Spleen (tissue), 11 donors: ENCODE results near the gene NINJ1. TPM values are rescaled to one million over a fixed set of nuclear protein-coding genes. Genes with fewer than 3 reads are reported as not detected.

ENCODE experiments used
- DNase-seq: peaks from one replicate; pipeline ENCODE4 v3.0.0-alpha.2; 2020
- H3K27ac ChIP-seq, 8 donors: fragments of 200-600 bp; sonication (generic) in 7 of 8; 1 replicate in 4 of 8; 2 replicates in 4 of 8; pipeline versions ENCODE4 v1.5.0 to v1.8.0; 2016 to 2021; ENCODE audit warnings: inconsistent platforms in 4 of 8, mild to moderate bottlenecking in 4 of 8, moderate library complexity in 1 of 8
- H3K27me3 ChIP-seq, 7 donors: fragments of 200-600 bp; sonication (generic) in 6 of 7; replicated peaks in 1 of 7; 1 replicate in 4 of 7; 2 replicates in 3 of 7; pipeline versions ENCODE4 v1.5.0 to v1.8.0; 2016 to 2021; ENCODE audit warnings: inconsistent platforms in 3 of 7, mild to moderate bottlenecking in 1 of 7
- H3K36me3 ChIP-seq, 6 donors: fragments of 200-600 bp; sonication (generic) in 5 of 6; 1 replicate in 4 of 6; 2 replicates in 2 of 6; pipeline versions ENCODE4 v1.5.0 to v1.8.0; 2016 to 2021; ENCODE audit warnings: inconsistent platforms in 2 of 6
- H3K4me1 ChIP-seq, 6 donors: fragments of 200-600 bp; sonication (generic) in 5 of 6; 1 replicate in 3 of 6; 2 replicates in 3 of 6; pipeline versions ENCODE4 v1.5.0 to v1.8.0; 2016 to 2021; ENCODE audit warnings: inconsistent platforms in 3 of 6
- H3K4me3 ChIP-seq, 8 donors: fragments of 200-600 bp; sonication (generic) in 7 of 8; 1 replicate in 4 of 8; 2 replicates in 4 of 8; pipeline versions ENCODE4 v1.5.0 to v1.8.0; 2016 to 2021; ENCODE audit warnings: inconsistent platforms in 4 of 8, mild to moderate bottlenecking in 4 of 8, moderate library complexity in 2 of 8
- H3K9me3 ChIP-seq, 8 donors: fragments of 200-600 bp; sonication (generic) in 7 of 8; 1 replicate in 4 of 8; 2 replicates in 4 of 8; pipeline versions ENCODE4 v1.5.0 to v1.8.0; 2016 to 2021; ENCODE audit warnings: inconsistent platforms in 4 of 8
- CTCF ChIP-seq, 11 experiments: fragments of 200-600 bp in 7 of 11; fragments of 450-650 bp in 4 of 11; sonication (generic) in 4 of 11; IDR thresholded peaks in 8 of 11; conservative IDR thresholded peaks in 3 of 11; 1 replicate in 7 of 11; 2 replicates in 4 of 11; pipeline versions ENCODE4 v1.4.0 to v1.8.0; 2016 to 2021; ENCODE audit warnings: antibody characterized with exemption in 11 of 11, inconsistent platforms in 4 of 11, mild to moderate bottlenecking in 1 of 11
- POLR2A ChIP-seq, 3 donors: fragments of 450-650 bp; IDR thresholded peaks; one replicate each; pipeline ENCODE4 v1.5.1; 2017; ENCODE audit warnings: antibody characterized with exemption in 3 of 3, mild to moderate bottlenecking in 1 of 3
- POLR2AphosphoS5 ChIP-seq, 3 donors: sonication (generic); formaldehyde crosslinking; IDR thresholded peaks; one replicate each; pipeline ENCODE4 v1.5.1; 2017; ENCODE audit warnings: antibody characterized with exemption in 3 of 3
- WGBS, 5 donors: extraction: QIAGEN DNeasy Blood & Tissue Kit in 3 of 5; methylation state at CpG; one replicate each; pipeline versions ENCODE4 v1.1.5 to v1.1.7; 2013 to 2018; 5-methylcytosine and 5-hydroxymethylcytosine counted together
- intact Hi-C: fragments of 100-400 bp; cut with DNase I; formaldehyde crosslinking; loops from one replicate; pipeline ENCODE4 v1.15.0; 2023; ENCODE audit warnings: low total_unique reads
- polyA plus RNA-seq, 3 donors: library from polyadenylated mRNA; stranded (reverse); fragments of 200-250 nt; gene quantifications; one replicate each; pipeline ENCODE4 v1.2.1, GENCODE V29; 2013
- total RNA-seq, 7 donors: library from RNA; depleted of rRNA in 3 of 7; stranded (reverse); fragments of >200 nt in 3 of 7; fragmentation: NEBNext Ultra II Directional in 4 of 7; extraction: Animal tissue kit (Norgen Biotek cat#: 25700) in 4 of 7; gene quantifications; one replicate each; pipeline versions ENCODE4 v1.1.0 to v1.2.1, GENCODE V29; 2016 to 2021
- donor health status: healthy with polysubstance abuse.
- donor health status: DM: no; HTN: no; CAD: no; lungs with moderate emphysema.
- donor health status: DM: no; HTN: no; CAD: no.
- donor health status: Bipolar disorder and iron deficiency.
- donor health status: healthy.
- donor health status: DM: no; HTN: no; CAD: no.
- donor health status: DM: yes; HTN: yes; CAD: no.

The NINJ1 gene
- total and polyA plus RNA-seq, 10 donors, result 26.5 to 142 (median 104) TPM

DNA sequence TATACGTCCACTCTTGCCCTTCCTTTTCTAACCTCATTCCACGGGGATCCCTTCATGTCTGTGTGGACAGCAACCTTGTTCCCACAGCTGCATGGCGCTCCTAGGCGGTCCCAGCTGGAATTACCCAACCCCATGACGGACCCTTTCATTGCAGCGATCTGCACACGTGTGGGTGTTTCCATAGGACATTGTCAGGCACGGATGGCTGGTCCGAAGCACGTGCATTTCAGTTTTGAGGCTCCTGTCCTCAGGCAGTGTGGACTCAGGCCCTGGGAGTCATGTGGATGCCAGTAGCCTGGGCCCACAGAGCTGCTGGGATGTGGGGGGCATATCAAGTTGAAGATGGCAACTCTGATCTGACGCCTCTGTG lies 23.1 kb downstream of the NINJ1 start:
- Histone ChIP-seq H3K36me3 (peaks cover 0 to 78% (median 20%) of the 10 kb centered on the region in 6 donors), H3K27me3 (no peaks in the 10 kb centered on the region), H3K4me1 (peaks cover 15 to 98% (median 61%) of the 10 kb centered on the region in 6 donors), H3K9me3 (no peaks in the 10 kb centered on the region), H3K4me3 (peak overlapping the region in 1 of 8 donors; percentile 60), H3K27ac (peak overlapping the region in 7 of 8 donors; percentile 70 to 96 (median 88))
- 79 to 89% (median 86%) methylated on average over 9 to 11 of the region's 11 CpGs for WGBS, 5 donors
- TF ChIP-seq CTCF (IDR thresholded peaks at IDR 0.05 in 8 of 11, conservative IDR thresholded peaks at IDR 0.05 in 3 of 11) (no peak), POLR2A (IDR thresholded peaks at IDR 0.05) (no peak), POLR2AphosphoS5 (IDR thresholded peaks at IDR 0.05) (no peak)
- DNase-seq, result no peak
- intact Hi-C loops, result no loop called here

DNA sequence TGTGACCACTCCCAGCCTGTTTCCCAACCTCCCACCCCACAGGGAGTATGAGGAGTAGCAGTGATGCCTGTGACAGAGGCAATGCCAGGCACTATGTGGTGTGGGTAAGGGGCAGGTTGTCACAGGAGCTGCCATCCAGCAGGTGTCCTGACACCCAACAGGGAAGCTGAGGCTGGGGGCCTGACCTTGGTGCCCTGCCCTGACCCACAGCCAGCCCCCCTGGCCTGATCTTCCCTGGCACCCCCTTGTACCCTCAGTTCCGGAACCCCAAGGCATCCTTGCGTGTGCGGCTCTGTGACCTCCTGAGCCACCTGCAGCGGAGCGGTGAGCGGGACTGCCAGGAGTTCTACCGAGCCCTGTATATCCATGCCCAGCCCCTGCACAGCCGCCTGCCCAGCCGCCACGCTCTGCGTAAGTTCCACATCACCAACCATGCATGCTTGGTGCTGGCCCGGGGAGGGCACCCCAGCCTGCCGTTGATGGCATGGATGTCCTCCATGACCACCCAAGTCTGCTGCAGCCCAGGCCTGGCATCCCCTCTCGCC lies 23.7 kb downstream of the NINJ1 start:
- peak overlapping the region in 6 of 8 donors; percentile 52 to 96 (median 86) for H3K27ac ChIP-seq
- peaks cover 15 to 97% (median 60%) of the 10 kb centered on the region in 6 donors for H3K4me1 ChIP-seq
- 70 to 93% (median 88%) methylated on average over 5 to 14 of the region's 14 CpGs for WGBS, 5 donors

GRCh38 chr9:93108291-93109041 lies 25.6 kb downstream of the NINJ1 start:
- H3K27ac ChIP-seq, result peak overlapping the region in 4 of 8 donors; percentile 42 to 96 (median 82)
- H3K4me3 ChIP-seq, result no peak overlapping the region
- peak; percentile 80 for DNase-seq
- intact Hi-C loops, result loop anchor here (5.0 kb wide), 1 partner anchor 194 kb away; no protein-coding TSS in a partner anchor
- peaks cover 0 to 13% (median 10%) of the 10 kb centered on the region in 8 donors for H3K9me3 ChIP-seq
- peaks cover 0 to 64% (median 20%) of the 10 kb centered on the region in 6 donors for H3K36me3 ChIP-seq
- peaks cover 15 to 79% (median 48%) of the 10 kb centered on the region in 6 donors for H3K4me1 ChIP-seq
- WGBS, 5 donors, result 73 to 83% (median 78%) methylated on average over 10 to 15 of the region's 15 CpGs
- no peaks in the 10 kb centered on the region for H3K27me3 ChIP-seq
- peak in 1 of 3 donors; percentile 32 for TF ChIP-seq POLR2AphosphoS5 (IDR thresholded peaks at IDR 0.05)
- no peak for TF ChIP-seq CTCF (IDR thresholded peaks at IDR 0.05 in 8 of 11, conservative IDR thresholded peaks at IDR 0.05 in 3 of 11)
- TF ChIP-seq POLR2A (IDR thresholded peaks at IDR 0.05), result no peak

More for the DNA sequence above, 23.7 kb downstream of the NINJ1 start:
- Histone ChIP-seq H3K36me3 (peaks cover 0 to 78% (median 20%) of the 10 kb centered on the region in 6 donors), H3K9me3 (no peaks in the 10 kb centered on the region), H3K4me3 (peak overlapping the region in 1 of 8 donors; percentile 60), H3K27me3 (no peaks in the 10 kb centered on the region)
- intact Hi-C loops, result no loop called here
- TF ChIP-seq POLR2AphosphoS5 (IDR thresholded peaks at IDR 0.05) (no peak), POLR2A (IDR thresholded peaks at IDR 0.05) (no peak), CTCF (IDR thresholded peaks at IDR 0.05 in 8 of 11, conservative IDR thresholded peaks at IDR 0.05 in 3 of 11) (no peak)
- peak; percentile 85 for DNase-seq

GRCh38 chr9:93107825-93108161 lies 26.3 kb downstream of the NINJ1 start:
- Histone ChIP-seq H3K27ac (no peak overlapping the region), H3K4me1 (peaks cover 14 to 74% (median 46%) of the 10 kb centered on the region in 6 donors), H3K36me3 (peaks cover 0 to 57% (median 19%) of the 10 kb centered on the region in 6 donors), H3K27me3 (no peaks in the 10 kb centered on the region), H3K4me3 (no peak overlapping the region), H3K9me3 (peaks cover 0 to 14% (median 10%) of the 10 kb centered on the region in 8 donors)
- intact Hi-C loops, result loop anchor here (5.0 kb wide), 1 partner anchor 195 kb away; no protein-coding TSS in a partner anchor
- DNase-seq, result no peak
- TF ChIP-seq POLR2AphosphoS5 (IDR thresholded peaks at IDR 0.05) (no peak), POLR2A (IDR thresholded peaks at IDR 0.05) (no peak), CTCF (IDR thresholded peaks at IDR 0.05 in 8 of 11, conservative IDR thresholded peaks at IDR 0.05 in 3 of 11) (no peak)
- 85 to 93% (median 89%) methylated on average over 6 of the region's 6 CpGs for WGBS, 5 donors
